Osteoblast (primary cell): Measurements from ENCODE around the gene CYP4V2. TPM values are rescaled to one million over a fixed set of nuclear protein-coding genes. Genes with fewer than 3 reads are reported as not detected.
A peak's percentile ranks its signal among the peaks of the same experiment; 100 is the strongest.

Source experiments
- DNase-seq: peaks from one replicate; pipeline ENCODE4 v3.0.0; 2011; ENCODE audit warnings: low spot score, mixed read lengths; ENCODE audit not compliant: insufficient read length; ENCODE audit errors: missing footprints
- H2AFZ ChIP-seq: 2 replicates; pipeline ENCODE4 v1.6.0; 2011; ENCODE audit warnings: mild to moderate bottlenecking, low read length
- H3K27ac ChIP-seq: 2 replicates; pipeline ENCODE4 v1.5.1; 2011; ENCODE audit warnings: mild to moderate bottlenecking, low read depth, low read length, moderate library complexity
- H3K27me3 ChIP-seq: 2 replicates; pipeline ENCODE4 v1.6.0; 2012; ENCODE audit warnings: mild to moderate bottlenecking, control low read depth, inconsistent platforms, low read length, moderate library complexity; ENCODE audit not compliant: insufficient read depth
- H3K36me3 ChIP-seq: 2 replicates; pipeline ENCODE4 v1.5.1; 2011; ENCODE audit warnings: mild to moderate bottlenecking, low read length, control low read depth, moderate library complexity; ENCODE audit not compliant: insufficient read depth
- H3K4me1 ChIP-seq: 2 replicates; pipeline ENCODE4 v1.5.1; 2011; ENCODE audit warnings: mild to moderate bottlenecking, low read length, control low read depth, moderate library complexity; ENCODE audit not compliant: insufficient read depth
- H3K4me2 ChIP-seq: 2 replicates; pipeline ENCODE4 v1.6.0; 2011; ENCODE audit warnings: mild to moderate bottlenecking, low read length; ENCODE audit not compliant: insufficient read depth
- H3K4me3 ChIP-seq: fragments of 200-600 bp; sonication (generic); 3 replicates; pipeline ENCODE4 v1.5.1; 2012; ENCODE audit warnings: mild to moderate bottlenecking, low read length, inconsistent platforms; ENCODE audit not compliant: insufficient read depth
- H3K79me2 ChIP-seq: 2 replicates; pipeline ENCODE4 v1.6.0; 2012; ENCODE audit warnings: mild to moderate bottlenecking, low read length, control low read depth, inconsistent platforms; ENCODE audit not compliant: insufficient read depth
- H3K9me3 ChIP-seq: 2 replicates; pipeline ENCODE4 v1.5.1; 2011; ENCODE audit warnings: low read depth, low read length, control low read depth
- H4K20me1 ChIP-seq: 2 replicates; pipeline ENCODE4 v1.6.0; 2012; ENCODE audit warnings: mild to moderate bottlenecking, low read length, control low read depth; ENCODE audit not compliant: insufficient read depth
- CTCF ChIP-seq: IDR thresholded peaks from 2 replicates; pipeline ENCODE4 v1.5.1; 2011; ENCODE audit warnings: mild to moderate bottlenecking, low read depth, low read length, moderate library complexity; ENCODE audit errors: extremely low read depth
- total RNA-seq: library from RNA; depleted of rRNA; stranded (reverse); fragments of >200 nt; gene quantifications from 2 replicates; pipeline ENCODE4 v1.2.3, GENCODE V29; 2012

CYP4V2 gene
- 29.0 and 41.8 TPM in 2 replicates for total RNA-seq

GRCh38 chr4:186191200-186192065 is at the start of gene CYP4V2:
CYP4V2 (plus strand) TSS chr4:186191567; CDS start chr4:186191824, 257 bp downstream.
- peak within 1 kb of the TSS; percentile 86 for H3K4me2 ChIP-seq
- DNase-seq: peak; percentile 95
- peak within 1 kb of the TSS; percentile 80 for H3K4me3 ChIP-seq
- H3K79me2 ChIP-seq: peaks cover 20% of the 10 kb centered on the region
- peaks cover 14% of the 10 kb centered on the region for H3K4me1 ChIP-seq
- no peak for TF ChIP-seq CTCF
- H4K20me1 ChIP-seq: no peaks in the 10 kb centered on the region
- H3K27ac ChIP-seq: peak within 1 kb of the TSS; percentile 67
- H3K9me3 ChIP-seq: no peaks in the 10 kb centered on the region
- peak within 1 kb of the TSS; percentile 95 for H2AFZ ChIP-seq
- H3K27me3 ChIP-seq: no peaks in the 10 kb centered on the region
- H3K36me3 ChIP-seq: peaks cover 3% of the 10 kb centered on the region

DNA sequence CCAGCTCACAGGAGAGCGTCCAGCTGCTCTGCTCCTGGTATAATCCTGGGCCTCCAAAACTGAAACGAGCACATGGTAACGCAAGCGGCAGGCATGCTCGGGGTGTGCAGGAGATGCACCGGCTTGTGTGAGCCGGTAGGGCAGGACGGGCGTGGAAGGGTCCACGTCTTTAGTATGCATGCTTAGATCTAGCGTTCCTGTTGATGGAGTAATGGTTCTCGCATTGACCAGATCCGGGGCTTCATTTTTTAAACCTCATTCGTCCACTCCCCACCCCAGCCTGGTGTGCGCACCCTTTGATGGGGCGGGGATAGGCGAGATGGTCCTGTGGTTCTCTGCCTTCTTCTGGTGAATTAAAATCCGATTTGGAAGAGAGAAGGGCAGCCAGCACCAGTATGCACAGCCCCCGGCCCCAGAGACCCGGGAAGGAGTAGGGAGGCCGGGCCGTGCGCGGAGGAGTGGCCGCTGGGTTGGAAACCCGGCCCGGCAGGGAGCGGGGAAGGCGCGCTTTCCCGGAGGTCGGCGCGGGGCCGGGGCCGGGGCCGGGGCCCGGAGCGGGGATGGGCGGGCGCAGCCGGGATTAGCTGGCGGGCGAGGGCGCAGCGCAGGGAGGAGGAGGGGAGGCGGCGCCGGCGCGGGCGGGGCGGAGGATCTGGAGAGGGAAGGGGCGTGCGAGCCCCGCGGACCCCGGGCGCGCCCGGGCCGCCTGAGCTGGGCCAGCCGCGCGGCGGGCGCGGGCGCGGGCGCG is 47.0 kb upstream of the CYP4V2 start:
- Histone ChIP-seq H3K4me3 (peak overlapping the region; percentile 73), H3K27ac (no peak overlapping the region), H3K4me2 (peak overlapping the region; percentile 82), H3K27me3 (peaks cover 10% of the 10 kb centered on the region), H3K4me1 (peaks cover 8% of the 10 kb centered on the region), H3K9me3 (no peaks in the 10 kb centered on the region), H4K20me1 (no peaks in the 10 kb centered on the region), H2AFZ (peak overlapping the region; percentile 93), H3K79me2 (no peaks in the 10 kb centered on the region), H3K36me3 (no peaks in the 10 kb centered on the region)
- peak; percentile 10 for TF ChIP-seq CTCF
- DNase-seq: peak; percentile 93

DNA sequence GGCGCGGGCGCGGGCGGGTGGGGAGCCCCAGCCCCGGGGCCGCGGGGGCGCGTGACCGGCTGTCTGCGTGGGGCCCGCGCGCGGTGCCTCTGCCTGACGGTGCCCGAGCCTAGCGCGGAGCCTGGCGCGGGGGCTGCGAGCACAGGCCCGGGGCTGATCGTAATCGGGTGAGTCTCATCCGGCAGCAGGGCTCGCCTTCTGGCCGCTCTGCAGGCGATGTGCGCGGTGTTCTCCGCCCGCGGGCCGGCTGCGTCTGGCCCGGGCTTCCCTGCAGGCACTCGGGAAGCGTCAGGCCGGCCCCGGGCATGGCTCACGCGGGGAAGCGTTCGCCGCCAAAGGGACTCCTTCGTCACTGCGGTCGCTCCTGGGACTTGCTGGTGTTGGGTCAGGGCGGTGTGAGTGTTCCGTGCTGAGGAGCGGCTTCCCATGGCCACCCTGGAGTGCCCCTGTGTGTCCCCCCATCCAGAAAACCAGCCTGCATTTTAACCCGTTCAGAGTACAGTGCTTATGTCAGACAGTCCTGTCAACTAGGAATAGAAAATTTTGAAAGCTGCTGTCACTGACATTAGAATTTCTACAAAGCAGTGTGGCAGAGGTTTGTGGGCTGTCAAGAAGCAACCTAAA is 46.3 kb upstream of the CYP4V2 start:
- peak overlapping the region; percentile 75 for H2AFZ ChIP-seq
- DNase-seq: peak; percentile 97
- H3K4me2 ChIP-seq: peak overlapping the region; percentile 78
- H3K27ac ChIP-seq: no peak overlapping the region
- H3K9me3 ChIP-seq: no peaks in the 10 kb centered on the region
- no peak for TF ChIP-seq CTCF
- no peaks in the 10 kb centered on the region for H3K36me3 ChIP-seq
- H3K79me2 ChIP-seq: no peaks in the 10 kb centered on the region
- peak overlapping the region; percentile 67 for H3K4me3 ChIP-seq
- H3K4me1 ChIP-seq: peaks cover 8% of the 10 kb centered on the region
- no peaks in the 10 kb centered on the region for H4K20me1 ChIP-seq
- peaks cover 10% of the 10 kb centered on the region for H3K27me3 ChIP-seq
